Lower leg skin (tissue), 3 donors: ENCODE results near the gene SLX4IP.

Source experiments
- POLR2A ChIP-seq, 2 donors: fragments of 450-650 bp; IDR thresholded peaks; one replicate each; pipeline ENCODE4 v1.6.1; 2016 to 2017; ENCODE audit warnings: antibody characterized with exemption in 2 of 2, mild to moderate bottlenecking in 1 of 2, moderate library complexity in 1 of 2
- TF ChIP-seq, protein P1 (sequence below), 3 donors: fragments of 450-650 bp; IDR thresholded peaks; one replicate each; pipeline ENCODE4 v1.5.1; 2016; ENCODE audit warnings: antibody characterized with exemption in 3 of 3, mild to moderate bottlenecking in 3 of 3, moderate library complexity in 2 of 3

DNA sequence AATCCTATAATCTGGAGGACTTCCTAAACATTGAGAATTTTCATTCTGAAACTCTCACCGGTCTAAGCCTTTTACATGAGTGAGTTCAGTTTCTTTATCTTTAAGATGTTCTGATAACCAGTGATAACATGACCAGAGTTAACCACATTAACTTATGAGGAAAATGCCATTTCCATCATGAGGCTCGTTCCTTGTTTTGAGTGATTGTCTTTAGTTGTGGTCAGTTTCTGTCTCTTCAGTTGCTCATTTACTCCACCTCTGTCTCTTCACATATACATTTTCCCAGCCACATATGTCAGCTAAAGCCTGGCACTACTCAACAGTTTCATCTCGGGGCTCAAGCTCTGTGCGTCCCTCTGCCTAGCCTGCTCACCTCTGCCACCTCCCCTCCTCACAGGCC, 168.3 kb downstream of the SLX4IP start:
- TF ChIP-seq, protein P1, sequence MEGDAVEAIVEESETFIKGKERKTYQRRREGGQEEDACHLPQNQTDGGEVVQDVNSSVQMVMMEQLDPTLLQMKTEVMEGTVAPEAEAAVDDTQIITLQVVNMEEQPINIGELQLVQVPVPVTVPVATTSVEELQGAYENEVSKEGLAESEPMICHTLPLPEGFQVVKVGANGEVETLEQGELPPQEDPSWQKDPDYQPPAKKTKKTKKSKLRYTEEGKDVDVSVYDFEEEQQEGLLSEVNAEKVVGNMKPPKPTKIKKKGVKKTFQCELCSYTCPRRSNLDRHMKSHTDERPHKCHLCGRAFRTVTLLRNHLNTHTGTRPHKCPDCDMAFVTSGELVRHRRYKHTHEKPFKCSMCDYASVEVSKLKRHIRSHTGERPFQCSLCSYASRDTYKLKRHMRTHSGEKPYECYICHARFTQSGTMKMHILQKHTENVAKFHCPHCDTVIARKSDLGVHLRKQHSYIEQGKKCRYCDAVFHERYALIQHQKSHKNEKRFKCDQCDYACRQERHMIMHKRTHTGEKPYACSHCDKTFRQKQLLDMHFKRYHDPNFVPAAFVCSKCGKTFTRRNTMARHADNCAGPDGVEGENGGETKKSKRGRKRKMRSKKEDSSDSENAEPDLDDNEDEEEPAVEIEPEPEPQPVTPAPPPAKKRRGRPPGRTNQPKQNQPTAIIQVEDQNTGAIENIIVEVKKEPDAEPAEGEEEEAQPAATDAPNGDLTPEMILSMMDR (IDR thresholded peaks at IDR 0.05) = no peak
- TF ChIP-seq POLR2A (IDR thresholded peaks at IDR 0.05) = no peak
